Measurements from ENCODE around the gene IFNA6. TPM values are rescaled to one million over a fixed set of nuclear protein-coding genes. Genes with fewer than 3 reads are reported as not detected.

The IFNA6 gene
- polyA plus RNA-seq, 1 experiment, result not detected

DNA sequence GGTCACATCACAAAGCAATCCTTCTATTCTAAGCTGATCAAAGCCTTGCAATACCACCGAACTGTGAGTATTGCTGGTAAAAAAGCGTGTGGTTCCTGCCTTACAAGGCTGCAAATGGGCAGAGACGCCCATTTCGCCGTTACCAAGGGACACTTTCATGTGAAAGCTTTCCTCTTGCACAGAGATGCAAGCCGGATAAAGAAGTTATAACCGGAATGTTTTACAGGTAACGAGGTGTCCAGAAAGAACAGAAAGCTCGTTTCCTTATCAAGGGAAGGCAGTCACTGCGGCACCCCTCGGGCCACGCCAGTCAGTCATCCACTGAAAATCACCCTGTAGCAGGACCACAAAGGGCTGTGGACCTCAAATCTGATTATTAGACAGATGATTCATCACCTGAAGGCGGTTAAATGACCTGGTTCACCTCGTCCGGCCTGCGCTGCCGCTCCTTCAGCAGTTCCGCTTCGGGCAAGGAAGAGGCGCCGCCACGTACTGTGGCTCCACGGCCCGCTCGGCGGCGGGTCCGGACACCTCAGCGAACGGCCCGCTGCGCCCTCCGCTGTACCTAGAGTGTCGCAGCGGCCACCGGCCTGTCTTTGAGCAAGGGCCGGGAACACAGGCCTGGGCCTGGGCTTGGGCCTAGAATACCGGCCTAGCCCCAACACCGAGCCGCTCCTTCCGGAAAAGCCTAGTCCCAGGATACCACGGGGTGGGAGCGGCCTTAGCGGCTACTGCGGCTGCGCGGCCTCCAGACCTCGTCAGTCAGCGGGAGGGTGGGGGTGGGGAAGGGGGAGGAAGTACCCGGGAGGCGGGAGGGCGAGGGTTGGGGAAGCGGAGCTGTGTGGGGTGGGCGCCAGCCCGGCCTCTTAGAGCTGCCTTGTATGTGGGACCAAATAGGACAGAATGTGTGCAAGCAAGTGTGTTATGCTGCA is 15.7 kb downstream of the IFNA6 start, which contains the start of gene KLHL9:
KLHL9 (minus strand) TSS at position 704 of the 932 bp plus-strand sequence; CDS start at position 159, 545 bp downstream.
- H3K27ac ChIP-seq (ENCODE audit: low read depth, low read length), result peak within 1 kb of the TSS; percentile 81
- H3K27me3 ChIP-seq (ENCODE audit: control insufficient read depth, insufficient read depth, low read length), result no peaks in the 10 kb centered on the region
- ChIA-PET POLR2A (interaction anchor here (1.2 kb wide), 1 partner anchor 9 kb away, joined by 5 read pairs; no protein-coding TSS in a partner anchor), CTCF (interaction anchor here (1.1 to 3.8 kb wide), 7 partner anchors 9 to 454 kb away, joined by 3 to 28 read pairs (median 4); no protein-coding TSS in a partner anchor)
- H3K9me3 ChIP-seq (ENCODE audit: control insufficient read depth, insufficient read depth, low read length), result no peaks in the 10 kb centered on the region; the same call in 1 of the 2 replicates
- DNase-seq (ENCODE audit: low read depth, low spot score), result peak; percentile 82
- peak within 1 kb of the TSS; percentile 84 for H3K4me3 ChIP-seq (ENCODE audit: low read depth, low read length)
- TF ChIP-seq, protein P1, sequence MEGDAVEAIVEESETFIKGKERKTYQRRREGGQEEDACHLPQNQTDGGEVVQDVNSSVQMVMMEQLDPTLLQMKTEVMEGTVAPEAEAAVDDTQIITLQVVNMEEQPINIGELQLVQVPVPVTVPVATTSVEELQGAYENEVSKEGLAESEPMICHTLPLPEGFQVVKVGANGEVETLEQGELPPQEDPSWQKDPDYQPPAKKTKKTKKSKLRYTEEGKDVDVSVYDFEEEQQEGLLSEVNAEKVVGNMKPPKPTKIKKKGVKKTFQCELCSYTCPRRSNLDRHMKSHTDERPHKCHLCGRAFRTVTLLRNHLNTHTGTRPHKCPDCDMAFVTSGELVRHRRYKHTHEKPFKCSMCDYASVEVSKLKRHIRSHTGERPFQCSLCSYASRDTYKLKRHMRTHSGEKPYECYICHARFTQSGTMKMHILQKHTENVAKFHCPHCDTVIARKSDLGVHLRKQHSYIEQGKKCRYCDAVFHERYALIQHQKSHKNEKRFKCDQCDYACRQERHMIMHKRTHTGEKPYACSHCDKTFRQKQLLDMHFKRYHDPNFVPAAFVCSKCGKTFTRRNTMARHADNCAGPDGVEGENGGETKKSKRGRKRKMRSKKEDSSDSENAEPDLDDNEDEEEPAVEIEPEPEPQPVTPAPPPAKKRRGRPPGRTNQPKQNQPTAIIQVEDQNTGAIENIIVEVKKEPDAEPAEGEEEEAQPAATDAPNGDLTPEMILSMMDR (IDR thresholded peaks at IDR 0.05; ENCODE audit: low read depth, low read length), result no peak

DNA sequence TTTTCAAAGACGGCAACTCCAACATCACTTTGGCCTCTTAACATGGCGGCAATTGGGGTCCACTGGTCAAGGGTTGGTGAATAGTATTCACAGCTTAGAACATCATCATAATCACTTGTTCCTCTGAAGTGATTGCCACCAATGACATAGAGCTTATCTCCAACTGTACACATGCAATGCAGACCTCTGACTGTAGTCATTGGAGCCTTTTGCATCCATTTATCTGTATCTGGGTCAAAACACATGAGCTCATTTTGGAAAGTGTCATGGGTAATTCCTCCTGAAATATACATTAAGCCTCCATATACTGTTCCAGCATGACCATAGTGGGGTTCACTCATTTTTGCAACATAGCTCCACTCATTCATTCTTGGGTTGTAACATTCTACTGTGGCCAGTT is 17.5 kb downstream of the IFNA6 start:
- TF ChIP-seq, protein P1 (IDR thresholded peaks at IDR 0.05; ENCODE audit: low read depth, low read length), result no peak
- Histone ChIP-seq H3K27ac (ENCODE audit: low read depth, low read length) (no peak overlapping the region), H3K9me3 (ENCODE audit: control insufficient read depth, insufficient read depth, low read length) (no peaks in the 10 kb centered on the region; the same call in 1 of the 2 replicates), H3K4me3 (ENCODE audit: low read depth, low read length) (no peak overlapping the region; the same call in 1 of the 2 replicates), H3K27me3 (ENCODE audit: control insufficient read depth, insufficient read depth, low read length) (no peaks in the 10 kb centered on the region)
- POLR2A ChIA-PET, result no interaction called here
- CTCF ChIA-PET, result interaction anchor here (1.1 to 3.8 kb wide), 6 partner anchors 7 to 458 kb away, joined by 3 to 34 read pairs (median 14); no protein-coding TSS in a partner anchor
- DNase-seq (ENCODE audit: low read depth, low spot score), result no peak

DNA sequence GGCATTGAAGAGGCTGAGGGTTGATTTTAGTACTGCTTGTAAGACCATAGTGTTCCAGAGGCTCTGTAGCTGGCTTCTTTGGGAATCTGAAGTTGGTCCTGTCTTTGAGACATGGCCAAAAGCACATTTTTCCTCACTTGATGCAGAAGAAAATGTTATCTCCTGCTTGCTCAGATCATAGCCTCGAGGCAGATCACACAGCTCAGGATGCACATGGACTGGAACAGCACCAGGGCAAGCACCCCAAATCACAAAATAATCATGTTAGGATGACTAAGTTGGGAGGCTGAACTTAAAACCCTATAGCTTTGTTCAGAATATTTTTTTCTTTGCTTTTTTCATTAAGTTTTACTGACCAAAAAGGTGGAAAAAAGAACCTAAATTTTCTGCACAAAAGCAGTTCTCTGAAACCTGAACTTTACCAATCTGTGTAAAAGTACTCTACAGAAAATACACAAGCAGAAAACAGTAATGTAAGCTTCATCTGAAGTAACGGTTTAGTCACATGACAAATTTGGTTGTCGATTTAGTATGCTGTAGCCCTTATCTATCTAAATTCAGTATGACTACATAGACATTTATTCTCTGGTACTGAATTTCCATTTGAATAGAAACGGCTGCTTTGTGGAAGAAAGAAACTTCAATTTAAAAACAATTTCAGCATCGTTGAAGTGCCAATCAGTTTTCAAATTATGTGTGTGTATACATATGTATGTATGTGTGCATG is 18.8 kb downstream of the IFNA6 start:
- Histone ChIP-seq H3K27me3 (ENCODE audit: control insufficient read depth, insufficient read depth, low read length) (no peaks in the 10 kb centered on the region), H3K9me3 (ENCODE audit: control insufficient read depth, insufficient read depth, low read length) (no peaks in the 10 kb centered on the region; the same call in 1 of the 2 replicates), H3K27ac (ENCODE audit: low read depth, low read length) (no peak overlapping the region), H3K4me3 (ENCODE audit: low read depth, low read length) (no peak overlapping the region; the same call in 1 of the 2 replicates)
- POLR2A ChIA-PET, result no interaction called here
- CTCF ChIA-PET, result interaction anchor here (2.4 to 4.8 kb wide), 3 partner anchors 14 to 102 kb away, joined by 28 to 34 read pairs (median 29); no protein-coding TSS in a partner anchor
- no peak for DNase-seq (ENCODE audit: low read depth, low spot score)
- TF ChIP-seq, protein P1 (IDR thresholded peaks at IDR 0.05; ENCODE audit: low read depth, low read length), result no peak

DNA sequence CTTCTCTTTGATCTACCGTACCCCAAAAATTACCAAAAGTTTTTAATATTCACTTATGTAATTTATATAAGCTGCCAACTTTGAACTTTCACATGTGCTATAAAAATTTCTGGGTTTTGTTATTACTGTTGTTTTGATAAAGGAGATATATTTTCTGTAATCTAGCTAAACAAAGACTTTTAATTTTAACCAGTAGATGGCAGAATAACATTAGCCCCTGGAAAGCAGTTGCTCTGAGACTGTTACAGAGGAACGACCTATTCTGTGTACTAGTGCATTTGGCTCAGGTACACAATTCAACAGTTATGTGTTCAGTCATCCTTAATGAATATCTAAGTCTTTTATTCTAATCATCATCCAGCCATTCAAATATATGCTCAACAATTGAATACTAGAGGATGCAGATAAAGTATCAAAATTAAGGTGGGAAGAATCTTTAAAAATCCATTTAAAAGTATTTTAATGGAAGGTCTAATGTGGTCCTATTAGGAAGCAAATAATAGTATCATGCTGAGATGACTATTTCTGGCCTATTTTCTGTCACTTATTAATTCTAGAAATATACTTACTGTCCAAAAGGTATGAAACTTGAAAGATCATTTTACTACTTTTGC is 24.1 kb downstream of the IFNA6 start:
- H3K4me3 ChIP-seq (ENCODE audit: low read depth, low read length), result no peak overlapping the region
- TF ChIP-seq, protein P1 (IDR thresholded peaks at IDR 0.05; ENCODE audit: low read depth, low read length), result peak; percentile 75
- ChIA-PET CTCF (interaction anchor here (0.6 to 2.5 kb wide), 47 partner anchors 8 to 1126 kb away, joined by 3 to 26 read pairs (median 4); partner anchors contain the start of gene KLHL9), POLR2A (interaction anchor here (1.5 kb wide), 1 partner anchor 9 kb away, joined by 5 read pairs; the partner anchor contains the start of gene KLHL9)
- no peak overlapping the region for H3K27ac ChIP-seq (ENCODE audit: low read depth, low read length)
- no peaks in the 10 kb centered on the region for H3K27me3 ChIP-seq (ENCODE audit: control insufficient read depth, insufficient read depth, low read length)
- no peak for DNase-seq (ENCODE audit: low read depth, low spot score)
- H3K9me3 ChIP-seq (ENCODE audit: control insufficient read depth, insufficient read depth, low read length), result no peaks in the 10 kb centered on the region

Measured in AG04450 (cell line).